C1 segment of cervical spinal cord (tissue), 14 donors: ENCODE measurements around the gene PDS5A.
"Not testable (repeated sequence)": the region's sequence is repeated elsewhere in the genome, so short reads cannot be mapped to it uniquely, and the experiment has no call there.

ENCODE experiments used
- DNase-seq, 14 donors: peaks; one replicate each; lab custom pipeline; 2025; lab: John Stamatoyannopoulos, UW

The PDS5A gene, protein sequence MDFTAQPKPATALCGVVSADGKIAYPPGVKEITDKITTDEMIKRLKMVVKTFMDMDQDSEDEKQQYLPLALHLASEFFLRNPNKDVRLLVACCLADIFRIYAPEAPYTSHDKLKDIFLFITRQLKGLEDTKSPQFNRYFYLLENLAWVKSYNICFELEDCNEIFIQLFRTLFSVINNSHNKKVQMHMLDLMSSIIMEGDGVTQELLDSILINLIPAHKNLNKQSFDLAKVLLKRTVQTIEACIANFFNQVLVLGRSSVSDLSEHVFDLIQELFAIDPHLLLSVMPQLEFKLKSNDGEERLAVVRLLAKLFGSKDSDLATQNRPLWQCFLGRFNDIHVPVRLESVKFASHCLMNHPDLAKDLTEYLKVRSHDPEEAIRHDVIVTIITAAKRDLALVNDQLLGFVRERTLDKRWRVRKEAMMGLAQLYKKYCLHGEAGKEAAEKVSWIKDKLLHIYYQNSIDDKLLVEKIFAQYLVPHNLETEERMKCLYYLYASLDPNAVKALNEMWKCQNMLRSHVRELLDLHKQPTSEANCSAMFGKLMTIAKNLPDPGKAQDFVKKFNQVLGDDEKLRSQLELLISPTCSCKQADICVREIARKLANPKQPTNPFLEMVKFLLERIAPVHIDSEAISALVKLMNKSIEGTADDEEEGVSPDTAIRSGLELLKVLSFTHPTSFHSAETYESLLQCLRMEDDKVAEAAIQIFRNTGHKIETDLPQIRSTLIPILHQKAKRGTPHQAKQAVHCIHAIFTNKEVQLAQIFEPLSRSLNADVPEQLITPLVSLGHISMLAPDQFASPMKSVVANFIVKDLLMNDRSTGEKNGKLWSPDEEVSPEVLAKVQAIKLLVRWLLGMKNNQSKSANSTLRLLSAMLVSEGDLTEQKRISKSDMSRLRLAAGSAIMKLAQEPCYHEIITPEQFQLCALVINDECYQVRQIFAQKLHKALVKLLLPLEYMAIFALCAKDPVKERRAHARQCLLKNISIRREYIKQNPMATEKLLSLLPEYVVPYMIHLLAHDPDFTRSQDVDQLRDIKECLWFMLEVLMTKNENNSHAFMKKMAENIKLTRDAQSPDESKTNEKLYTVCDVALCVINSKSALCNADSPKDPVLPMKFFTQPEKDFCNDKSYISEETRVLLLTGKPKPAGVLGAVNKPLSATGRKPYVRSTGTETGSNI (N-terminal part only)

DNA sequence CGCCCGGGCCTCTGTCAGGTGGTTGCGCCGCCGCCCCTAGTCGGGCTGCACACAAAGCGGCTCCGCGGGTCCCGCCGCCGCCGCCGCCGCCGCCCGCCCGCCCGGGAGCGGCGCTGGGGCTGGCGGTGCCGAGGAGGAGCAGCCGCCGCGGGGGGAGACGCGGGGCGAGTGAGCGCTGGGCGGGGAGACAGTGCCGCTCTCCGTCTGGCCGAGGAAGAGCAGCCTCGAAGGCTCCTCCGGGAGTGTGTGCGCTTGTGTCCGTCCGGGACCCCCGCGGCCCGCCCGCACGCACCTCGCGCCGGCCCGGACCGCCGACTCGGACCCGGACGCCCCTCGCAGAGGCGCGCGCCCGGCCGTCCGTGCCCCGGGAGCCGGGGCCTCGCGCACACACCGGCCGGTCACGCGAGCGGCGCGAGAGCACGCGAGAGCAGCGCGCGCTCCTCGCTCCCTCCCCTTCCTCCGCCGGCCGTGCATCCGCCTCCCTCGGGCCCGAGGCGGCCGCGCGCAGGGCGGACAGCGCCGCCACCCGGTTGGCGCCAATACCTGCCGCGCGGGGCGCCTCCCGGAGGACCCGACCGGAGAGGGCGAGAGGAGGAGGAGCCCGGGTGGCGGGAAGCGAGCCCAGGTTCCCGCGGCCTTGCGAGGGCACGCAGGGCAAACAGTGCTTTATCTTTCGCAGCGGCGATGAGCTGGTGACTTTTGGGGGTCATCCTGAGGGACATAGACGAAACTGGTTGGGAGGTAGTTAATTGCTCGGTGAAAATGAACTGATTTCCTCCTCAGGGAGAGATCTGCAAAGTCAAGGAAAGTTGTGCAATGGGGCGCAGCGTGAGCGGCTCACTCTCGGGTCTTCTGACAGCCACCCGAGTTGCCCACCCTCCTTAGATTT, at the start of gene PDS5A:
PDS5A (minus strand) TSS at position 423 of the 889 bp plus-strand sequence. CDS start 1,334 bp downstream, outside the sequence.
- DNase-seq = peak; percentile 36 to 95 (median 85)

DNA sequence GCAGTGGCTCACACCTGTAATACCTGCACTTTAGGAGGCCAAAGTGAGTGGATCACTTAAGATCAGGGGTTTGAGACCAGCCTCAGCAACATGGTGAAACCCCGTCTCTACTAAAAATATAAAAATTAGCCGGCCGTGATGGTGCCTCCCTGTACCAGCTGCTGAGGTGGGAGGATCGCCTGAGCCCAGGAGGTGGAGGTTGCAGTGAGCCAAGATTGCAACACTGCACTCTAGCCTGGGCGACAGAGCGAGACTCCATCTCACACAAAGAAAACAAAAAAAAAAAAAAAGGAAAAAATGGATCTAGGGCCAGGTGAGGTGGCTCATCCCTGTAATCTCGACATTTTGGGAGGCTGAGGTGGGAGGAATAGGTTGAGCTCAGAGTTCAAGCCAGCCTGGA, 46.3 kb upstream of the PDS5A start:
- not testable (repeated sequence) for DNase-seq

DNA sequence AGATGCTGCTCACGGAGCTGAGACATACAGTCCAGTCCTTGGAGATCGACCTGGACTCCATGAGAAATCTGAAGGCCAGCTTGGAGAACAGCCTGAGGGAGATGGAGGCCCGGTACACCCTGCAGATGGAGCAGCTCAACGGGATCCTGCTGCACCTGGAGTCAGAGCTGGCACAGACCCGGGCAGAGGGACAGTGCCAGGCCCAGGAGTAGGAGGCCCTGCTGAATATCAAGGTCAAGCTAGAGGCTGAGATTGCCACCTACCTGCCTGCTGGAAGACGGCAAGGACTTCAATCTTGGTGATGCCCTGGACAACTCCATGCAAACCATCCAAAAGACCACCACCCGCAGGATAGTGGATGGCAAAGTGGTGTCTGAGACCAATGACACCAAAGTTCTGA, 43.4 kb upstream of the PDS5A start:
- not testable (repeated sequence) for DNase-seq

DNA sequence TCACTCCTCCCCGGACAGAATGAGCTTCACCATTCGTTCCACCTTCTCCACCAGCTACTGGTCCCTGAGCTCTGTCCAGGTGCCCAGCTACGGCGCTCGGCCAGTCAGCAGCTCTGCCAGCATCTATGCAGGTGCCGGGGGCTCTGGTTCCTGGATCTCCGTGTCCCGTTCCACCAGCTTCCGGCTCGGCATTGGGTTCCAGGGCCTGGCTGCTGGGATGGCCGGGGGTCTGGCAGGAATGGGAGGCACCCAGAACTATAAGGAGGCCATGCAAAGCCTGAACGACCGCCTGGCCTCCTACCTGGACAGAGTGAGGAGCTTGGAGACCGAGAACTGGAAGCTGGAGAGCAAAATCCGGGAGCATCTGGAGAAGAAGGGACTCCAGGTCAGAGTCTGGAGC, 42.5 kb upstream of the PDS5A start:
- no peak for DNase-seq

DNA sequence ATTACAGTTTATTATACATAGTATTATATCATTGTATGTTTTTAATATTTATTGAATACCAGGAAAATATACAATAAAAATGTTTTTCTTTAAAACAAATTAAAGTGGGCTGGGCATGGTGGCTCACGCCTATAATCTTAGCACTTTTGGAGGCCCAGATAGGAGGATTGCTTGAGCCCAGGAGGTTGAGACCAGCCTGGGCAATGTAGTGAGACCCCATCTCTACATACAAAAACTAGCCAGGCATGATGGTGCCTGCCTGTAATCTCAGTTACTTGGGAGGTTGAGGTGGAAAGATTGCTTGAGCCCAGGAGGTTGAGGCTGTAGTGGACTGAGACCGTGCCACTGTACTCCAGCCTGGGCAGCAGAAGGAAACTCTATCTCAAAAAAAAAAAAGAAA, 38.3 kb upstream of the PDS5A start:
- DNase-seq = no peak

DNA sequence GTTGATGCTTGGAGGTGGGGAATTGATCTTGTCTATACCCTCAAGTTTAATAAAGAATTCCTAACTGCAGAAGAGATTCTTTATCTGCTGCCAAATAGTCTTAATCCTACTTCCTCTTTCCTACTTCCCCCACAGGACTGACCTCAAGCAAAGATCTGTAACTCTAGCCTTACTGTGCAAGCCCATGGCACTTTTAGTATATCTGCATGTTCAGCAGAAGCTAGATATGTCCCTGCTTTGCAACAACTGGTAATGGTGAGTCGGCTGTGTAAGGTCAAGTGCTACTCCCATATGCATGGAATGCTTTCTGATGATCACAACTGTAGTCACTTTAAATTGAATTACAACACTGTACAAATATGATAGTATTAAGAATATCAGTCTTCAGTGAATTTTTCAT, 26.3 kb upstream of the PDS5A start:
- peak in 1 of 14 donors; percentile 2 for DNase-seq

DNA sequence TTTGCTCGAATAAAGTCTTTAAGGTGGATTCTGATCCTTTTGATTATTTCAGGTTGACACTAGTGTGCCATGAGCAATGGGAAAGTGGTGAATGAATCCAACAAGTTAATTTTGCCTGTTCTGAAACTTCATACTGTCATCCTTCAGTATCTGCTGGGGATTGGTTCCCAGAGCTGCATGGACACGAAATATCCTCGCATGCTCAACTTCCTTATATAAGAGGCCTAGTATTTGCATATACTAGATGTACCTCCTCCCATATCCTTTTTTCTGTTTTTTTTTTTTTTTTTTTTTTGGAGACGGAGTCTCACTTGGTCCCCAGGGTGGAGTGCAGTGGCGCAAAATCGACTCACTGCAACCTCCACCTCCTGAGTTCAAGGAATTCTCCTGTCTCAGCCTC, 23.0 kb upstream of the PDS5A start:
- DNase-seq = no peak

DNA sequence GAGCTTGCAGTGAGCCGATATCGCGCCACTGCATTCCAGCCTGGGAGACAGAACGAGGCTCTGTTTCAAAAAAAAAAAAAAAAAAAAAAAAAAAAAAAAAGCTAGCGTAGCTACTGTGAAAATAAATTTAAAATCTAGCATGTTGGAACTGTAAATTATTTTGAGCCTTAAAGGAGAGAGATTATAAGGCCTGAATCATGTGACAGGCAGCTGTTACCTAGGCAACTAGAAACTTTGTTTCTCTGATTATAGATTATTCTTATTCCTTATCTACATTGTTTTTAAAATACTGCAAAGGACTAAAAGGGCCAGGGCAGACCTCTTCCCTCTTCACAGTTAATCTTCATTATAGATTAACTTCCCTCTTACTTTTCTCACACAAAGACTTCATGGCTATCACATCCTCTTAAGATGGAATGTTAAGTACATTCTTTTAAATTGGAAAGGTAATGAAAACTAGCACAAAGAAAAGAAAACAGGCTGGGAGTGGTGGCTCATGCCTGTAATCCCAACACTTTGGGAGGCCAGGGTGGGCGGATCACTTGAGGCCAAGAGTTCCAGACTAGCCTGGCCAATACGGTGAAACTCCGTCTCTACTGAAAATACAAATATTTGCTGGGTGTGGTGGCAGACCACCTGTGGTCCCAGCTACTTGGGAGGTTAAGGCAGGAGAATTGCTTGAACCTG, 21.1 kb upstream of the PDS5A start:
- no peak for DNase-seq

DNA sequence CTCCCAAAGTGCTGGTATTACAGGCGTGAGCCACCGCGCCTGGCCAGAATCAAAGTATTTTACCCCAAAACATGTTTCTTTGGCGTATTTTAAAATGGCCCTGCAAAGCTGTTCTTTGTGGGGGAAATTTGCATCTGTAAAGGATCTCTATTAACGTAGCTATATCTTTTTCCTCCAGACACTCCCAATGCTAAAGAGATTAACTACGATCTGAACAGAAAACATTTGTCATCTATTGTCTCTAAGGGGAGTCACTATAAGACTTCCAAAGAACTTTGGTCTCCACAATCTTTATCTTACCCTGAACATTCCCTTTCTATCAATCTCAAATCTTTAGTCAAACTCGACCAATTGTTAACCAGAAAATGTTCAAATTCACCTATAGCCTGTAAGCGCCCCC, 19.1 kb upstream of the PDS5A start:
- no peak for DNase-seq

DNA sequence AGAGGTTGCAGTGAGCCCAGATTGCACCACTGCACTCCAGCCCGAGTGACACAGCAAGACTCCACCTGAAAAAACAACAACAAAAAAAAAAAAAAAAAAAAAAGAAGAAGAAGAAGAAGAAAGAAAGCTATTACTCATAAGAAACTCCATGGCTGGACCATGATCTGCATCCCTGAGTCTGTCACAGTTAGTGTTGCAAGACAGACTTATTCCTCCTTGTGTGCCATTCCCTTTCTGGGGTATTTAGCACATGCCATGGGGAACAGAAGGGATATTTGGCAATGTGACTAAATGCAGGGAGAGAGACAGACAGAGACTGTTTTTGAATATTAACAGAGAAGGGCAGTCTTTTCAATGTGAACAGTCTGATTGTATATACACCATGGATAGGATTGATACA, 16.7 kb upstream of the PDS5A start:
- no peak for DNase-seq

DNA sequence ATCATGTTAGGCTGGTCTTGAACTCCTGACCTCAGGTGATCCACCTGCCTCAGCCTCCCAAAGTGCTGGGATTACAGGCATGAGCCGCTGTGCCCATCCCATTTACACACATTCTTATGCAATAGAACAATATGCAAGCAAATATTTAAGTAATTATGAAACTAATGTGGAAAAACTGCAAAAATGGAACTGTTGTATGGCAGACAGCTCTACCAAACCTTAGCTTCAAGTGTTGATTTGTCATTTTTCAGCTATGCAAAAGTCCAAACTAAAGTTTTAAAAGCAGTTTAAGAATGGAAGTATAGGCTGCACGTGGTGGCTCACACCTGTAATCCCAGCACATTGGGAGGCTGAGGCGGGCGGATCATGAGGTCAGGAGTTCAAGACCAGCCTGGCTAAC, 11.7 kb upstream of the PDS5A start:
- not testable (repeated sequence) for DNase-seq

DNA sequence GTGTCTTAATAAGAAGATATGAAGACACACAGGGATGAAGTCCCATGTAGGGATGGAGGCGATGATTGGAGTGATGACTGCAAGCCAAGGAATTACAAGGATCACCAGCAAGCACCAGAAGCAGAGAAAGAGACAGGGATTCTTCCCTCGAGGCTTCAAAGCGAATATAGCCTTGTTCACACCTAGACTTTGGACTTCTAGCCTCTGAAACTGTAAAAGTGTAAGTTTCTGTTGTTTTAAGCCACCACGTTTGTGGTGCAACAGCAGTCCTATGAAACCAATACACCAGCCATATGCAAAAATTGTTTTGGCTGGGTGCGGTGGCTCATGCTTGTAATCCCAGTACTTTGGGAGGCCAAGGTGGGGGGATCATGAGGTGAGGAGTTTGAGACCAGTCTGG, 9.8 kb upstream of the PDS5A start:
- no peak for DNase-seq

DNA sequence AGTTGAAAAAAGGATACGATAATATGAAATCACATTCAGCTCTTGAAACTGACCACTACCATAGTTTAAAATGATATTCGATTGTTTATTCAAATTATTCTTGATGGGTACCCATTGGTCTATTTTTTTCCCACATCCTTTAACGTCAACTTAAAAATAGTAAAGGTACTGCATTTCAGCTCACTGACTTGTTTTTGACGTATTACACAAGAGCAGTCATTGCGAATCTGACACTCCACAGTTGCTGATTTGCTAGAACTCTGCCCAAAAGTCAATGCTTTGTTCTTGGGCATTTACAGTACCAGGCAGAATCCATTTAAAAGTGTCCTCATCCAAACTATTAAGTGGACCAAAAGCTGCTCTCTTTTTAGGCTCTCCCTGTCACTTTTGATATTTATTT, 1.2 kb upstream of the PDS5A start:
- DNase-seq = no peak

DNA sequence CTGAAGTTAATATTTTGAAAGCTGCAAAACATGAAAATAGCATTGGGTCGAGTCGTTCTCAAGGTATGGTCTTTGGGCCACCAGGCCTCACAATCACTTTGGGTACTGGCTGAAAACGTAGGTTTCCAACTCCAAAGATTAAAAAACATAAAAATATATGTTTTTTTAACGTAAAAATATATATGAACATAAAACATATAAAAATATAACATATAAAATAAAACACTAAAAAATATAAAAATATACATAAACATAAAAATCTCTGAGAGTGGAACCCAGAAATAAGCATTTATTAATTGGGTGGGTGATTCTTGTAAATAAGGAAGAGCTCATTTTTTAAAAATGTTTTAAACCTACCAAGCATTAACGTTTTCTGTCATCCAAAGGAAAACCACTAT, 666 bp upstream of the PDS5A start:
- DNase-seq = no peak

DNA sequence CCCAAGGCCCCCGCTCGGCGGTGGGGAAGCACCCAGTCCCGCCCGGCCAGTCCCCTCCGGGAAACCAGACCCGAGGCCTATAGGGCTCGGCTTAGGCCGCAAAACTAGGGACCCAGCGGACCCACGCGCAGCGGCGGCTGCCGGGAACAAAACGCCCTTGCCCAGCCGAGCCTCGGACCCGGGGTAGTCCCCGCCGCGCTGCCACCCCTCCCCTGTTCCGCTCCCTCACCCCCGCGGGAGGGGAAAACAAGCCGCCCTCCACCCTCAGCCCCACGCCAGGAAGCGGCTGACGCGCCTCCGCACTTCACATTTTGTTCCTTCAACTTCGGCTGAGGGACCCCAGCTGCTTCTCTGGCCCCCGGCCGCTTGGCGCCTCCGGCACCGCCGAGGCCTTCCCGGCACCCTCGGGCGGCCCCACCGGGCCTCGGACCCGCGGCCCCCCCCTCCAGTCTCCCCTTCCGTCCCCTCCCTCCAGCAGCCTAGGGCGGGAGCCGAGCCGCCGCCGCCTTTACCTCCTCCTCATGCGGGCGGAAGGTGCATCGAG, 694 bp downstream of the PDS5A start:
- peak in 13 of 14 donors; percentile 11 to 87 (median 73) for DNase-seq

DNA sequence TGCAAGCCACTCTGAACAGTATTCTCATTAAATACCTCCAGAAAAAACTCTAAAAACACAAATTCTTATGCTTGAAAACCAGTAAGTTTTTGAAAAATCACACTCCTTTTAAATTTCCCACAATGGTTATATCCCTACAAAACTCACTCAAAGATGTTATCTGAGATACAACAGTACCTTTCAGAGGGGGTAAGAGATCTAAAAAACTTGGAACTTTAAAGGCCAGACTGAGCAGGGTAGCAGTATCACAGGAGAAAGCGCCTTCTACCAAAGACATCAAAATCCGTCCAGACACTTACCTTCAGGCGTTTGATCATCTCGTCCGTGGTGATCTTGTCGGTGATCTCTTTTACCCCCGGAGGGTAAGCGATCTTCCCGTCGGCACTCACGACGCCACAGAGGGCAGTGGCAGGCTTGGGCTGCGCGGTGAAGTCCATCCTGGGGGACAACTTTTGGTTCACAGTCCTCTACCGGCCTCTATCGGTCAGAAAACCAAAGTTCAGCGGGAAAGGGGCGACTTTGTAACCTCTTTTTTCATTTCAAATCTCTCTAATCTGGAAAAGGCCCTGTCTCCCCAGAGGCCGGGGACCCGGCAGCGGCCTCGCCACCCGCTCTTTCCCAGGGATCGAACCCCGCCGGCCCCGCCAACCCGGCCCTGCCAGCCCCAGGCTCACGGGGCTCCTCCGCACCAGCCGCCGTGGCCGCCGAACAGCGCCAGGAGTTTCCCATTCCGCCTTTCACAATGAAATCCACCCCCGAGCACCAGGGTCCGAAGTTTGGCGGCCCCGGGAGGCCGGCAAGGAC, 1.4 kb downstream of the PDS5A start:
- peak; percentile 6 to 85 (median 72) for DNase-seq

DNA sequence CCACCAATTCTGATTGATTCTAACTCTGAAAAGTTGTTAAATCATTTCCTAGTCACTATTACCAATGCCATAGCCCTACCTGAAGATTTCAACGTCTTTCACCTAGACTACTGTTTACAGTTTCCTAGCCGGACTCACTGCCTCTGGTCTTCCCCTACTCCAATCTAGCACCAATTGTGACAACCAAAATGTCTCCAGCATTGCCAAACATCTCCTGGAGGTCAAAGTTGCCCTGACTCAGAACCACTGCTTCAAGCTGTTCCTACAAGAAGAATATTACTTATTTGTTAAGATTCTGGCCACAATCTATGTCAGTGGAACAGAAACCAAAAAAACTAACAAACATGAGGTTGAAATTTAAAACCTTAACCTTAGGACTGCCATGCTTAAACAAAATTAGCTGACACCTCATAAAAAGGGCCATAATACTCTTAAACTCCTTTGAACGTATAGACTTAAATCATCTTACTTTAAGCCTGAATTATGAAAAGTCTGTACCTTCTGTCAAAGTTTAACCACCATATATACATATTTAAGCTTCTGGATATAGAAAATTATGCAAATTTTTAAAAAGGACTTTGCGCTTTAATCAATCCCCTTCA, 2.1 kb downstream of the PDS5A start:
- no peak for DNase-seq

DNA sequence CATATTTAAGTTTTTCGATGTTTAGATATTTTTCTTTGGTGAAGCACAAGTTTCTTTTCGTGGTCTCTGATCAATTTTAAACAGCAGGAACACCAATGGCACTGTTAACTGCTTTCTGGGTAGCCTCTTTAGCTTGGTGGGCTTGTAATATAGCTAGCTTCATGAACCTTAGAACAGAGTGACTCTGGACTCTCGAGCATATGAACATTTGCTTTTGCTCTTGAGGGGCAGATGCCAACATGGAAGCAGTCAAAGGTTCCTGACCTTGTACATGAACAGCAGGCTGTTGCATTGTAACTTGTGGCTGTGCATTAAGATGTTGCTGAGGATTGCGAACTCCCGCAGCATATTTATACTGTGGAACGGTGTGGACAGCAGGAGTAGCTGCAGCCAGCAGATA, 4.7 kb downstream of the PDS5A start:
- DNase-seq = not testable (repeated sequence)
